Measurements from ENCODE around the gene GLUL.

GLUL gene

GRCh38 chr1:182391362-182392049 lies at the start of gene GLUL:
Gene GLUL (minus strand): TSS chr1:182391790. CDS start chr1:182388737, 3,053 bp downstream.
- peak; percentile 94 for DNase-seq

- peak; percentile 26 for DNase-seq
Observed at GRCh38 chr1:182438326-182438725, 46.7 kb upstream of the GLUL start.

GRCh38 chr1:182433580-182433979 lies 42.0 kb upstream of the GLUL start:
- no peak for DNase-seq

- no peak for DNase-seq
Observed at GRCh38 chr1:182431278-182431677, 39.7 kb upstream of the GLUL start.

GRCh38 chr1:182430263-182431068 lies 38.9 kb upstream of the GLUL start:
- DNase-seq: peak; percentile 54

GRCh38 chr1:182428043-182428442 lies 36.5 kb upstream of the GLUL start:
- DNase-seq: no peak

GRCh38 chr1:182426442-182427430 lies 35.1 kb upstream of the GLUL start:
- no peak for DNase-seq

GRCh38 chr1:182415789-182416188 lies 24.2 kb upstream of the GLUL start:
- peak; percentile 21 for DNase-seq

GRCh38 chr1:182413969-182414368 lies 22.4 kb upstream of the GLUL start:
- no peak for DNase-seq

GRCh38 chr1:182413486-182413885 lies 21.9 kb upstream of the GLUL start:
- no peak for DNase-seq

GRCh38 chr1:182410620-182411273 lies 19.2 kb upstream of the GLUL start:
- no peak for DNase-seq

GRCh38 chr1:182410138-182410537 lies 18.5 kb upstream of the GLUL start:
- no peak for DNase-seq

- no peak for DNase-seq
Observed at GRCh38 chr1:182408435-182409075, 17.0 kb upstream of the GLUL start.

- DNase-seq: no peak
Observed at GRCh38 chr1:182407724-182408123, 16.1 kb upstream of the GLUL start.

- peak; percentile 95 for DNase-seq
Observed at GRCh38 chr1:182406012-182406411, 14.4 kb upstream of the GLUL start.

- DNase-seq: no peak
Observed at GRCh38 chr1:182405578-182405977, 14.0 kb upstream of the GLUL start.

- no peak for DNase-seq
Observed at GRCh38 chr1:182404781-182405180, 13.2 kb upstream of the GLUL start.

- DNase-seq: no peak
Observed at GRCh38 chr1:182400567-182400966, 9.0 kb upstream of the GLUL start, which contains the start of gene TEDDM1. Gene TEDDM1 (minus strand): TSS chr1:182400667. CDS start chr1:182400485, 182 bp downstream.

- DNase-seq: peak; percentile 29
Observed at GRCh38 chr1:182397653-182398393, 6.2 kb upstream of the GLUL start.

GRCh38 chr1:182395906-182396305 lies 4.3 kb upstream of the GLUL start:
- peak; percentile 55 for DNase-seq
